Esophagus muscularis mucosa (tissue), 4 donors: ENCODE data around the gene SRD5A1.

Experiments used
- EP300 ChIP-seq: sonication (generic); formaldehyde crosslinking; IDR thresholded peaks from one replicate; pipeline ENCODE4 v1.6.1; 2017; ENCODE audit warnings: antibody characterized with exemption
- POLR2A ChIP-seq: fragments of 450-650 bp; IDR thresholded peaks from one replicate; pipeline ENCODE4 v1.6.1; 2017; ENCODE audit warnings: antibody characterized with exemption, moderate library complexity, mild to moderate bottlenecking, low read depth
- POLR2AphosphoS5 ChIP-seq, 2 donors: sonication (generic); formaldehyde crosslinking; IDR thresholded peaks; one replicate each; pipeline ENCODE4 v1.6.1; 2017; ENCODE audit warnings: antibody characterized with exemption in 2 of 2
- TF ChIP-seq, protein P1 (sequence below), 3 experiments: fragments of 200-600 bp in 2 of 3; fragments of 450-650 bp in 1 of 3; sonication (generic) in 2 of 3; IDR thresholded peaks; one replicate each; pipeline ENCODE4 v1.5.1; 2017 to 2019; ENCODE audit warnings: antibody characterized with exemption in 3 of 3, mild to moderate bottlenecking in 2 of 3, moderate library complexity in 1 of 3

DNA sequence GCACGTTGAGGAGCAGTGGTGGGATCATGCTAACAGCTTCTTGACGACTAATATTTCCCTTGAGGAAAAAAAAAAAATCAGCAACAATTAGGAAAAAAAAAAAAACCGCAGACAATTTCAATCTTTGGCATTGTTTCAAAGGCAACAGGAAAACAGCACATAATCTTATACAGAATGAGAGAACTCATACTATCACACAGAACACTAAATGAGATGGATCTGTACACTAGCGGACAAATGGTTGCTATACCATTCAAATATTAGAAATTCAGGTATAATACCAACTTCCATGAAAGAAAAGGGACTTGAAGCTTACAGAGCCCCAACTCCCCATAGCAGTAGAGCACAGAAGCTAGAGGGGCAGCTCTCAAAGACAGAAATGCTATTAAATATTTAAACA, 10.0 kb upstream of the SRD5A1 start:
- TF ChIP-seq POLR2AphosphoS5 (IDR thresholded peaks at IDR 0.05): no peak
- TF ChIP-seq POLR2A: no peak
- TF ChIP-seq, protein P1, sequence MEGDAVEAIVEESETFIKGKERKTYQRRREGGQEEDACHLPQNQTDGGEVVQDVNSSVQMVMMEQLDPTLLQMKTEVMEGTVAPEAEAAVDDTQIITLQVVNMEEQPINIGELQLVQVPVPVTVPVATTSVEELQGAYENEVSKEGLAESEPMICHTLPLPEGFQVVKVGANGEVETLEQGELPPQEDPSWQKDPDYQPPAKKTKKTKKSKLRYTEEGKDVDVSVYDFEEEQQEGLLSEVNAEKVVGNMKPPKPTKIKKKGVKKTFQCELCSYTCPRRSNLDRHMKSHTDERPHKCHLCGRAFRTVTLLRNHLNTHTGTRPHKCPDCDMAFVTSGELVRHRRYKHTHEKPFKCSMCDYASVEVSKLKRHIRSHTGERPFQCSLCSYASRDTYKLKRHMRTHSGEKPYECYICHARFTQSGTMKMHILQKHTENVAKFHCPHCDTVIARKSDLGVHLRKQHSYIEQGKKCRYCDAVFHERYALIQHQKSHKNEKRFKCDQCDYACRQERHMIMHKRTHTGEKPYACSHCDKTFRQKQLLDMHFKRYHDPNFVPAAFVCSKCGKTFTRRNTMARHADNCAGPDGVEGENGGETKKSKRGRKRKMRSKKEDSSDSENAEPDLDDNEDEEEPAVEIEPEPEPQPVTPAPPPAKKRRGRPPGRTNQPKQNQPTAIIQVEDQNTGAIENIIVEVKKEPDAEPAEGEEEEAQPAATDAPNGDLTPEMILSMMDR (IDR thresholded peaks at IDR 0.05): no peak
- TF ChIP-seq EP300: no peak
